Measurements from ENCODE around the gene IGSF5. TPM values are rescaled to one million over a fixed set of nuclear protein-coding genes. Genes with fewer than 3 reads are reported as not detected.

The IGSF5 gene
- total RNA-seq, 2 experiments from 2014 or later: not detected

Other genes with a start within 250 kb of the IGSF5 start
- not detected in 2 replicates for gene B3GALT5, start 132.2 kb upstream of the IGSF5 start, total RNA-seq (2014; rRNA removed; shearing (Covaris generic))
- gene B3GALT5, start 132.2 kb upstream of the IGSF5 start, total RNA-seq (2022): not detected in 2 replicates
- not detected in 2 replicates for gene PCP4, start 122.3 kb downstream of the IGSF5 start, total RNA-seq (2014; rRNA removed; shearing (Covaris generic))
- gene PCP4, start 122.3 kb downstream of the IGSF5 start, total RNA-seq (2022): not detected in 2 replicates